Kidney (tissue), 14 donors: Measurements from ENCODE around the gene S100A14. TPM values are rescaled to one million over a fixed set of nuclear protein-coding genes. Genes with fewer than 3 reads are reported as not detected.

ENCODE experiments used
- DNase-seq, 5 donors: peaks; one replicate each; pipeline ENCODE4 v3.0.0-alpha.2; 2013 to 2020
- FAIRE-seq: peaks from 2 replicates; lab custom pipeline; 2012; peaks lifted over from hg19 to GRCh38; lab: Jason Lieb, UNC
- H3K27ac ChIP-seq, 2 donors: one replicate each; pipeline ENCODE4 v1.7.0; 2013; ENCODE audit warnings: low read depth in 2 of 2, low read length in 2 of 2, inconsistent platforms in 1 of 2
- H3K27me3 ChIP-seq: one replicate; pipeline ENCODE4 v1.7.1; 2013; ENCODE audit warnings: low read length, inconsistent platforms; ENCODE audit not compliant: control insufficient read depth, insufficient read depth
- H3K36me3 ChIP-seq, 3 donors: one replicate each; pipeline versions ENCODE4 v1.7.0 to v1.7.1; 2013; ENCODE audit warnings: low read length in 3 of 3, control low read depth in 1 of 3, inconsistent platforms in 1 of 3; ENCODE audit not compliant: insufficient read depth in 3 of 3, control insufficient read depth in 2 of 3
- H3K4me1 ChIP-seq, 3 donors: one replicate each; pipeline versions ENCODE4 v1.7.0 to v1.7.1; 2013; ENCODE audit warnings: low read length in 3 of 3, inconsistent platforms in 1 of 3, low read depth in 1 of 3; ENCODE audit not compliant: control insufficient read depth in 2 of 3, insufficient read depth in 2 of 3
- H3K4me3 ChIP-seq, 3 donors: one replicate each; pipeline versions ENCODE4 v1.7.0 to v1.8.1; 2013; ENCODE audit warnings: low read length in 3 of 3, control low read depth in 1 of 3, inconsistent platforms in 1 of 3
- H3K9ac ChIP-seq, 3 donors: one replicate each; pipeline versions ENCODE4 v1.7.0 to v1.7.1; 2013; ENCODE audit warnings: low read length in 3 of 3, control low read depth in 1 of 3, inconsistent platforms in 1 of 3
- H3K9me3 ChIP-seq, 3 donors: one replicate each; pipeline versions ENCODE4 v1.7.0 to v1.7.1; 2013; ENCODE audit warnings: low read length in 3 of 3, control low read depth in 1 of 3, inconsistent platforms in 1 of 3; ENCODE audit not compliant: control insufficient read depth in 2 of 3, insufficient read depth in 1 of 3
- intact Hi-C: fragments of 100-400 bp; cut with DNase I; formaldehyde crosslinking; loops from one replicate; pipeline ENCODE4 v1.11.1; 2022
- polyA plus RNA-seq: library from polyadenylated mRNA; stranded (reverse); fragments of 350-450 nt; fragmentation: Illumina TruSeq; extraction: RNeasy Lipid Tissue Mini Kit (QIAGEN cat#74804); gene quantifications from one replicate; pipeline ENCODE4 v1.2.3, GENCODE V29; 2014; ENCODE audit warnings: low read depth, low replicate concordance; ENCODE audit not compliant: insufficient read depth
- total RNA-seq: library from RNA; stranded (reverse); fragmentation: NEBNext Ultra II Directional; extraction: Animal tissue kit (Norgen Biotek cat#: 25700); gene quantifications from one replicate; pipeline ENCODE4 v1.2.1, GENCODE V29; 2021
- TF ChIP-seq, protein P1 (sequence below): IDR thresholded peaks from 3 replicates; pipeline ENCODE4 v1.5.1; 2012; ENCODE audit warnings: mild to moderate bottlenecking, moderate library complexity, borderline replicate concordance; ENCODE audit not compliant: insufficient read depth; ENCODE audit errors: extremely low read depth
- donor health status: control.
- donor health status: control.
- donor health status: control.
- donor health status: control.
- donor health status: control.
- donor health status: DM: yes; HTN: yes; CAD: no.
- donor health status: Normal renal cell carcinoma (clear cell type).

S100A14 gene
- total and polyA plus RNA-seq, 2 donors from 2014 or later: 35.6 to 75.9 TPM

GRCh38 chr1:153615406-153615805, 719 bp downstream of the S100A14 start:
- no peaks in the 10 kb centered on the region for H3K27me3 ChIP-seq
- H3K4me1 ChIP-seq: peaks cover 7 to 15% (median 11%) of the 10 kb centered on the region in 3 donors
- peak in 1 of 5 donors; percentile 49 for DNase-seq
- no peaks in the 10 kb centered on the region for H3K36me3 ChIP-seq
- FAIRE-seq: no peak
- TF ChIP-seq, protein P1, sequence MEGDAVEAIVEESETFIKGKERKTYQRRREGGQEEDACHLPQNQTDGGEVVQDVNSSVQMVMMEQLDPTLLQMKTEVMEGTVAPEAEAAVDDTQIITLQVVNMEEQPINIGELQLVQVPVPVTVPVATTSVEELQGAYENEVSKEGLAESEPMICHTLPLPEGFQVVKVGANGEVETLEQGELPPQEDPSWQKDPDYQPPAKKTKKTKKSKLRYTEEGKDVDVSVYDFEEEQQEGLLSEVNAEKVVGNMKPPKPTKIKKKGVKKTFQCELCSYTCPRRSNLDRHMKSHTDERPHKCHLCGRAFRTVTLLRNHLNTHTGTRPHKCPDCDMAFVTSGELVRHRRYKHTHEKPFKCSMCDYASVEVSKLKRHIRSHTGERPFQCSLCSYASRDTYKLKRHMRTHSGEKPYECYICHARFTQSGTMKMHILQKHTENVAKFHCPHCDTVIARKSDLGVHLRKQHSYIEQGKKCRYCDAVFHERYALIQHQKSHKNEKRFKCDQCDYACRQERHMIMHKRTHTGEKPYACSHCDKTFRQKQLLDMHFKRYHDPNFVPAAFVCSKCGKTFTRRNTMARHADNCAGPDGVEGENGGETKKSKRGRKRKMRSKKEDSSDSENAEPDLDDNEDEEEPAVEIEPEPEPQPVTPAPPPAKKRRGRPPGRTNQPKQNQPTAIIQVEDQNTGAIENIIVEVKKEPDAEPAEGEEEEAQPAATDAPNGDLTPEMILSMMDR: no peak
- intact Hi-C loops: no loop called here
- H3K4me3 ChIP-seq: no peak overlapping the region
- no peaks in the 10 kb centered on the region for H3K9me3 ChIP-seq
- H3K9ac ChIP-seq: peak overlapping the region in 1 of 3 donors; percentile 8
- no peak overlapping the region for H3K27ac ChIP-seq

DNA sequence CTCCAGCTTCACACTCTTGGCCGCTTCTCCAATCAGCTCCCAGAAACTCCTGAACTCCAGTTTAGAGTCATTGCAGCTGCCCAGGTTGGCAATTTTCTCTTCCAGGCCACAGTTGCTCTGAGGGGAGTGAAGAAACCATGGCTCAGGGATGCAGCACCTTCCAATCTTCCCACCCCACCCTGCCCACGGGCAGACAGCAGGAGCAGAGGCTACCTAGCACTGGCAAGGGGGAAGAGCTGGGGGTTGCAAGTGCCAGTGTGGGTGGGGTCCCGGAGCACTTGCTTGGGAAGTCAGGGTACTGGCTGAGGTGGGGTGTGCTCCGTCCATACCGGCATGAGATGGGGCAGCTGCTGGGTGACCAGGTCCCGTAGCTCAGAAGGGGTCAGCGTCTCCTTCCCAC, 1.2 kb downstream of the S100A14 start:
- H3K27ac ChIP-seq: no peak overlapping the region
- H3K4me1 ChIP-seq: peaks cover 7 to 20% (median 16%) of the 10 kb centered on the region in 3 donors

GRCh38 chr1:153614189-153614900, 1.8 kb downstream of the S100A14 start:
- FAIRE-seq: no peak
- Histone ChIP-seq H3K9ac (peak overlapping the region in 1 of 3 donors; percentile 10), H3K27ac (no peak overlapping the region), H3K27me3 (no peaks in the 10 kb centered on the region), H3K4me3 (no peak overlapping the region), H3K36me3 (no peaks in the 10 kb centered on the region), H3K4me1 (peaks cover 7 to 23% (median 20%) of the 10 kb centered on the region in 3 donors), H3K9me3 (no peaks in the 10 kb centered on the region)
- intact Hi-C loops: no loop called here
- TF ChIP-seq, protein P1: no peak
- DNase-seq: peak in 1 of 5 donors; percentile 37

More for the DNA sequence above, 1.2 kb downstream of the S100A14 start:
- no peak overlapping the region for H3K9ac ChIP-seq
- TF ChIP-seq, protein P1: no peak
- no peak for FAIRE-seq
- H3K4me3 ChIP-seq: no peak overlapping the region
- H3K9me3 ChIP-seq: no peaks in the 10 kb centered on the region
- peak in 1 of 5 donors; percentile 56 for DNase-seq
- intact Hi-C loops: no loop called here
- H3K27me3 ChIP-seq: no peaks in the 10 kb centered on the region
- H3K36me3 ChIP-seq: no peaks in the 10 kb centered on the region
